Measurements from ENCODE around the gene NME9. TPM values are rescaled to one million over a fixed set of nuclear protein-coding genes. Genes with fewer than 3 reads are reported as not detected.

Gene NME9
- total and polyA plus RNA-seq, 11 donors, result not detected

DNA sequence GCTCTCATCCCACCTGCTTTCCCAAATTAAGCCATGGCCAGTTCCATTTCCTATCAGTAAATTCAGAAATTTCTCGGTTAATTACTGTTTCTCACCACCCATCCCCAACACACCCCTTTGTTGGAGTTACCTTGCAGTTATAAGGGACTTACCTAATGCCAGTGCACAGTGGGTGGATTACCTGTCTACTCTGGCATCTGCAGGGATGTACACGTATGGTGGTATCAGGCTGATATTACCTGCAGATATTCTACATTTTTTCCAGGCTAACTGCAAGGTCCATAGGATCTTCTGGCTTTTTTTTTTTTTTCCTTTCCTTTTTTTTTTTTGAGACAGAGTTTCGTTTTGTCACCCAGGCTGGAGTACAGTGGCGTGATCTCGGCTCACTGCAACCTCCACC lies 10.9 kb upstream of the NME9 start:
- Histone ChIP-seq H3K36me3 (no peaks in the 10 kb centered on the region), H3K27ac (no peak overlapping the region), H3K4me1 (peaks cover 0 to 12% (median 0%) of the 10 kb centered on the region in 12 donors), H3K4me3 (no peak overlapping the region), H3K9me3 (no peaks in the 10 kb centered on the region), H3K27me3 (no peaks in the 10 kb centered on the region)
- DNase-seq (no peak), ATAC-seq (no peak)
- intact Hi-C loops (cut with DNase I), result loop anchor here in 1 of 10 donors (10.0 kb wide), 1 partner anchor 254 kb away; the partner anchor contains the start of gene CEP70
- TF ChIP-seq, protein P1, sequence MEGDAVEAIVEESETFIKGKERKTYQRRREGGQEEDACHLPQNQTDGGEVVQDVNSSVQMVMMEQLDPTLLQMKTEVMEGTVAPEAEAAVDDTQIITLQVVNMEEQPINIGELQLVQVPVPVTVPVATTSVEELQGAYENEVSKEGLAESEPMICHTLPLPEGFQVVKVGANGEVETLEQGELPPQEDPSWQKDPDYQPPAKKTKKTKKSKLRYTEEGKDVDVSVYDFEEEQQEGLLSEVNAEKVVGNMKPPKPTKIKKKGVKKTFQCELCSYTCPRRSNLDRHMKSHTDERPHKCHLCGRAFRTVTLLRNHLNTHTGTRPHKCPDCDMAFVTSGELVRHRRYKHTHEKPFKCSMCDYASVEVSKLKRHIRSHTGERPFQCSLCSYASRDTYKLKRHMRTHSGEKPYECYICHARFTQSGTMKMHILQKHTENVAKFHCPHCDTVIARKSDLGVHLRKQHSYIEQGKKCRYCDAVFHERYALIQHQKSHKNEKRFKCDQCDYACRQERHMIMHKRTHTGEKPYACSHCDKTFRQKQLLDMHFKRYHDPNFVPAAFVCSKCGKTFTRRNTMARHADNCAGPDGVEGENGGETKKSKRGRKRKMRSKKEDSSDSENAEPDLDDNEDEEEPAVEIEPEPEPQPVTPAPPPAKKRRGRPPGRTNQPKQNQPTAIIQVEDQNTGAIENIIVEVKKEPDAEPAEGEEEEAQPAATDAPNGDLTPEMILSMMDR (IDR thresholded peaks at IDR 0.05), result no peak
- no peak for TF ChIP-seq POLR2A (IDR thresholded peaks at IDR 0.05)
- 82 to 97% (median 96%) methylated on average over 5 of the region's 5 CpGs for WGBS, 4 donors

DNA sequence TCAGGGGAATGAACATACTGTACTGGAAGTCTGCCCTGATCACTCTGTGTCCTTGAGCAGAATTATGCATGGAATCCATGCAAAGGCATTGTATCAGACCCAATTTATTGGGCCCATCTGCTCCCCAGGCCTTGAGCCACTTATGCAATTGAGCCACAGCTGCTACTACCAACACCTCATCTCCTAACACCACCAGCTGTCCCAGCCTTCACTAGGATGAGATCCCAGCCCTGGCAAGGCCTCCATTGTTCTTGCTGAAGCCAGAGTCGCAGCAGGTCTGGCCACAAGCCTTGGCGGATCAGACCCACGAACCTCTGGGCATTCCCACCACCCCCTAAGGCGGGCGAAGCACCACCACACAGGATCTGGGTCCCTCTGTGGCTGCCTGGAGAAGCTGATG lies 9.2 kb upstream of the NME9 start:
- Histone ChIP-seq H3K4me1 (peaks cover 0 to 12% (median 0%) of the 10 kb centered on the region in 12 donors), H3K27ac (no peak overlapping the region), H3K9me3 (no peaks in the 10 kb centered on the region), H3K36me3 (no peaks in the 10 kb centered on the region), H3K27me3 (no peaks in the 10 kb centered on the region), H3K4me3 (no peak overlapping the region)
- intact Hi-C loops (cut with DNase I), result loop anchor here in 5 of 10 donors (5.0 to 10.0 kb wide), 4 partner anchors 78 to 576 kb away; partner anchors contain the start of gene CEP70 (in 3 of the 5)
- no peak for DNase-seq
- ATAC-seq, result peak; percentile 31 to 39 (median 36)
- no peak for TF ChIP-seq POLR2A (IDR thresholded peaks at IDR 0.05)
- TF ChIP-seq, protein P1 (IDR thresholded peaks at IDR 0.05), result no peak
- 84 to 90% (median 90%) methylated on average over 3 to 5 of the region's 5 CpGs for WGBS, 4 donors

DNA sequence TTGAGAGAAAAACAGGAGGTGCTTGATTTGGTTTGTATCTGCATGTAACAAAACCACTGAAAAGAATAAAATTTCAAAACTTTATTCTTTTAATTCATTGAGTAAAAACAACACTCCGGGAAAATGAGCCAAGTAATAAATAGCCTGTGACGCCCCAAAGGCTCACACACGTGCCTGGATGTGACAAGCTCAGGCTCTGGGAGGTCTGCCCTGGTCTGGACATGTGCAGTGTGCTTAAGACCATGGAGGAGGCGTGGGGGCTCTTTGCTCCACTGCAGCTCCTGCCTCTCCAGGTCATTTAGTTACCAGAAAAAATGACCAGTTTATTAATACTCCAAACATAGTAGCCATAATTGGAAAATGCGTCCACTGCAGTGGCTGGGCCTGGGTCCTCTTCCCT lies 8.6 kb upstream of the NME9 start:
- no peak overlapping the region for H3K27ac ChIP-seq
- H3K9me3 ChIP-seq, result no peaks in the 10 kb centered on the region
- no peaks in the 10 kb centered on the region for H3K36me3 ChIP-seq
- TF ChIP-seq, protein P1 (IDR thresholded peaks at IDR 0.05), result no peak
- TF ChIP-seq POLR2A (IDR thresholded peaks at IDR 0.05), result no peak
- peaks cover 0 to 12% (median 0%) of the 10 kb centered on the region in 12 donors for H3K4me1 ChIP-seq
- H3K27me3 ChIP-seq, result no peaks in the 10 kb centered on the region
- WGBS, 4 donors, result 47 to 54% (median 49%) methylated on average over 5 of the region's 5 CpGs
- ATAC-seq, result peak in 2 of 4 donors; percentile 65 to 69
- intact Hi-C loops (cut with DNase I), result loop anchor here in 5 of 10 donors (5.0 to 10.0 kb wide), 4 partner anchors 79 to 577 kb away; partner anchors contain the start of gene CEP70 (in 3 of the 5)
- DNase-seq, result no peak
- H3K4me3 ChIP-seq, result no peak overlapping the region

DNA sequence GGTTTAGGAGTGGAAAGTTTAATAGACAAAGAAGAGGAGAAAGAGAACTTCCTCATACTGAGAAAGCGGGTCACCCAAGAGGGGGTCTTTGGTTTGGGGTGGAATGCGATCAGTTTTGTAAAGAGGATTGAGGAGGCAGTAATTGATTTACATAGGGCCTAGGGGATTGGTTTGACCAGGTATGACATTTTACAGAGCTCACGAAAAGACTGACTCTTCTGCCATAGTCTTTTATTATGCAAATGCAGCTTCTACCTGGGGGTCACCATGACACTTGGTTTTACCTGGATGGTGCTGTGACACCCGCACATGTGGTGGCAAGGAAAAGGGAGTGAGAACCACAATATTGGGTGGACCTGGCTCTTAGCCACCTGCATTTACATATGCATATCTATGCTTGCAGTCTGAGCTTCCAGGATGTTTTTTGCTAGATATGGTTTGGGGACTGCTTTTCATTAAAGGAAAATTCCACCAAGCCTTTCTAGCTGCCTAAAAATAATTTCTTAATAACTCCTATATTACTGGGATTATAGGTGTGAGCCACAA lies 6.9 kb upstream of the NME9 start:
- DNase-seq (no peak), ATAC-seq (no peak)
- Histone ChIP-seq H3K4me3 (no peak overlapping the region), H3K27ac (no peak overlapping the region), H3K4me1 (peaks cover 0 to 12% (median under 1%) of the 10 kb centered on the region in 12 donors), H3K36me3 (no peaks in the 10 kb centered on the region), H3K27me3 (no peaks in the 10 kb centered on the region), H3K9me3 (no peaks in the 10 kb centered on the region)
- TF ChIP-seq POLR2A (IDR thresholded peaks at IDR 0.05), result no peak
- TF ChIP-seq, protein P1 (IDR thresholded peaks at IDR 0.05), result no peak
- intact Hi-C loops (cut with DNase I), result loop anchor here in 5 of 10 donors (5.0 to 10.0 kb wide), 4 partner anchors 81 to 578 kb away; partner anchors contain the start of gene CEP70 (in 3 of the 5)
- WGBS, 4 donors, result 82 to 92% (median 91%) methylated on average over 4 of the region's 4 CpGs
